Measurements from ENCODE around the gene SIDT2.
A peak's percentile ranks its signal among the peaks of the same experiment; 100 is the strongest.
"Not testable (repeated sequence)": the region's sequence is repeated elsewhere in the genome, so short reads cannot be mapped to it uniquely, and the experiment has no call there.

Gene SIDT2

GRCh38 chr11:117204283-117205080 is 25.9 kb downstream of the SIDT2 start:
- DNase-seq (ENCODE audit: low read depth) = peak; percentile 14

- peak; percentile 17 for DNase-seq (ENCODE audit: low read depth)
Measured at GRCh38 chr11:117205211-117205818, 26.8 kb downstream of the SIDT2 start.

- peak; percentile 14 for DNase-seq (ENCODE audit: low read depth)
Measured at GRCh38 chr11:117206111-117206510, 27.6 kb downstream of the SIDT2 start.

- DNase-seq (ENCODE audit: low read depth) = peak; percentile 19
Measured at GRCh38 chr11:117206859-117207258, 28.3 kb downstream of the SIDT2 start.

- not testable (repeated sequence) for DNase-seq (ENCODE audit: low read depth)
Measured at GRCh38 chr11:117207481-117207880, 28.9 kb downstream of the SIDT2 start.

- peak; percentile 51 for DNase-seq (ENCODE audit: low read depth)
Measured at GRCh38 chr11:117208710-117209109, 30.2 kb downstream of the SIDT2 start.

GRCh38 chr11:117209351-117210125 is 31.0 kb downstream of the SIDT2 start:
- peak; percentile 63 for DNase-seq (ENCODE audit: low read depth)

- peak; percentile 35 for DNase-seq (ENCODE audit: low read depth)
Measured at GRCh38 chr11:117210620-117211019, 32.1 kb downstream of the SIDT2 start.

GRCh38 chr11:117212697-117213355 is 34.3 kb downstream of the SIDT2 start:
- DNase-seq (ENCODE audit: low read depth) = no peak

GRCh38 chr11:117214404-117215110 is 36.0 kb downstream of the SIDT2 start:
- DNase-seq (ENCODE audit: low read depth) = no peak

- DNase-seq (ENCODE audit: low read depth) = peak; percentile 84
Measured at GRCh38 chr11:117217141-117218084, 38.9 kb downstream of the SIDT2 start.

GRCh38 chr11:117218133-117218915 is 39.8 kb downstream of the SIDT2 start:
- peak; percentile 71 for DNase-seq (ENCODE audit: low read depth)

- no peak for DNase-seq (ENCODE audit: low read depth)
Measured at GRCh38 chr11:117219001-117219400, 40.5 kb downstream of the SIDT2 start.

GRCh38 chr11:117219455-117219854 is 40.9 kb downstream of the SIDT2 start:
- DNase-seq (ENCODE audit: low read depth) = no peak

GRCh38 chr11:117219995-117220394 is 41.5 kb downstream of the SIDT2 start:
- DNase-seq (ENCODE audit: low read depth) = no peak

GRCh38 chr11:117220568-117220967 is 42.0 kb downstream of the SIDT2 start:
- DNase-seq (ENCODE audit: low read depth) = no peak

GRCh38 chr11:117220999-117221774 is 42.6 kb downstream of the SIDT2 start:
- no peak for DNase-seq (ENCODE audit: low read depth)

GRCh38 chr11:117221775-117222517 is 43.4 kb downstream of the SIDT2 start:
- peak; percentile 79 for DNase-seq (ENCODE audit: low read depth)

Measured in EH (cell line).